HG03097 (cell line): ENCODE measurements around the gene CDK5R2.

ENCODE experiments used
- ATAC-seq: cut with Tn5 transposase; IDR thresholded peaks from one replicate; pipeline ENCODE4 v1.9.1; 2021; ENCODE audit not compliant: unreplicated experiment, low FRiP score

Gene CDK5R2

GRCh38 chr2:218986148-218986761 is 26.8 kb downstream of the CDK5R2 start:
- no peak for ATAC-seq

DNA sequence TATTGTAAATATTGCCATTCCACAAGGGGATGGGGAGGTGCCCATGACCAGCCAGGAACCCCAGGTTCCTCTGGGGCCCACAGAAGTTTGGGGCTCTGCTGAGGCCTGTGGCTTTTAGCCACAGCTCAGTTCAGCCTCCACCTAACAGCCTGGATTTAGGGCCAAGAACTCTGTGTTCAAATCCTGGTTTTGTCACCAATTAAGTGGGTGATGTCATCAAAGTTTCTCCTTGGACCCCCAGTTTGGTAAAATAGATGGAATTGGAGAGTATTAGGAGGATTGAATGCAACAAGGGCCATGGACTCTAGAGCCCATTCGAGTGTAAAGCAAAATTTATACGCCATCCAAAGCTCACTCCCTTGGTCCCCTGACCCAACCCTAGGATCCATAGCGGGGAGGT is 28.7 kb downstream of the CDK5R2 start:
- ATAC-seq: no peak

DNA sequence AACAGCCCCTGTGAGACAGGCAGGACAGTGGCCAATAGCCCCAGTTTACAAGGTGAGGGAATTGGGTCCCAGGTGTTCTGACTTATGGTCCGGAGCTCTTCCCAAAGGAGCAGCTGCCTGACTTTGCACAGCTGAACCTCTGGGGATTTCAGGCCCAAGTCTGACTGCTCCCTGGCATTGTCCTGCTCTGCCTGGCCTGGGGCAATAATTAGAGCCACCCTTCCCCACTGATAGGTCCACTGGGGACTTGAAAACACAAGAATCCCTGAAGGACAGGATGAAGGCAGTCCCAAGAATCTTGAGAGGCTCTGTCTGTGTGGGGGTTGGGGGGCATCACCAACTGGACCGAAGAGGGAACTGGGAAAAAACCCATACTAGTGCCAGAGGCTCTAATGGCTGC is 29.2 kb downstream of the CDK5R2 start:
- no peak for ATAC-seq

GRCh38 chr2:218990052-218990451 is 30.6 kb downstream of the CDK5R2 start:
- ATAC-seq: no peak

- ATAC-seq: no peak
These were observed 31.1 kb downstream of the CDK5R2 start for GRCh38 chr2:218990612-218991011.

DNA sequence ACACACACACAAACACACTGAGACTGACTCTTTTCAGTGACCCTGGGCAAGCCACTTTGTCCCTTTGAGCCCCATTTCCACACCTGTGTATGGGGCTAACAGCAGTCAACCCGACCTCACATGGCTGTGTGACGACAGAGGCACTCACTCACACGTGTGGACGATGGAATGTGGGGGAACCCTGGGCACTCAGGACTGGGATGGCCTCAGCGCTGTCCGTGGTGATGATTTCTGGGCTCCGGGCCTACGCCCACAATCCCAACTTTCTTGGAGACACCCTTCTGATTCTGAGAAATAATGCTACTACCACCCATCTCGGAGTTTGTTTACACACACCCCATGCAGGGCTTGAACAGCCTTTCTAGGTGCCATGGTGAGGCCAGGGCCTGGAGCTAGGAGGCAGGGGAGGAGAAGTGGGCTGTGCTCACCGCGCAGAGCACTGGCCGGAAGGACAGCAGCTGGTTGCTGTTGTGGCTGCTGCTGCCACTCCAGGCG is 32.3 kb downstream of the CDK5R2 start:
- no peak for ATAC-seq

DNA sequence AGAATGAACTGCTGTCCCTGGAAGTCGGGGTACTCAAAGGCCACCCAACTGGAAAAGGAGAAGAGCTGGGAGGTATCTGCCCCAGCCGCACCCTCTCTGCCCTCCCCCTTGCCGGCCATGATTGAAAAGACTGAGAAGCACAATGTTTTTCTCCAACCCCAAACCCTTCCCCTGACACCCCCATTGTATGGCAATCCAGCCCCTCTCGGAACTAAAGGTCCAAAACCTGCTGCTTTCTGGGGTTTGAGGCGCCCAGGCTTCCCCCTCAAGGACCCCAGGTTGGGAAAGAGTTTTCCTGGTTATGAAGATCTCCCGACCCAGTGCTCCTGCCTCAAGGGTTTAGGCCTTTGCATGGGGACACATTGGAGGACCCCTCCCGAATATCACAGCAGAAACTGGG is 32.7 kb downstream of the CDK5R2 start:
- no peak for ATAC-seq

- ATAC-seq: no peak
These were observed 33.4 kb downstream of the CDK5R2 start for GRCh38 chr2:218992703-218993344.

- ATAC-seq: no peak
These were observed 34.2 kb downstream of the CDK5R2 start, which contains the start of gene CRYBA2 for GRCh38 chr2:218993345-218994315. TSS of gene CRYBA2 (minus strand) at chr2:218993422. CDS start at chr2:218993176, 246 bp downstream.

- ATAC-seq: no peak
These were observed 36.1 kb downstream of the CDK5R2 start for GRCh38 chr2:218995561-218995960.

- no peak for ATAC-seq
These were observed 36.7 kb downstream of the CDK5R2 start for GRCh38 chr2:218995972-218996711.

DNA sequence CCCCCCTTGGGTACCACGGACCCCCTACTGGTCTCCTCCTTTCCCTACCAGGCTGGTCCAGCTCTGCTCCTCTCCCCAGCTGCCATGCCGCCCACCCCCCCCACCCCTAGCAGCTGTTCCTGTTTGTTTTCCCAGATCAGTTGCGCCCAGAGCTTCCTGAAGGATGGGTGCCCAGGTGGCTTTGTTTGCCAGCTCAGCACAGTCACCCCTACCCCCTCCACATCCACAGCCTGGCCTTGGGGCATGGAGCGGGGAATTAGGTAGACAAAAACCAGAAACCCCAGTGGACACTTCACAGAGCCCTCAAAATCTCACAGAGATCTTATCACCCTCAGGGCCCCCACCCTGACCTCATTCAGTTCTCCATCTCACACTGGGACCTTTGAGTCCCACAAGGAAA is 37.5 kb downstream of the CDK5R2 start:
- no peak for ATAC-seq

GRCh38 chr2:218997731-218998130 is 38.3 kb downstream of the CDK5R2 start:
- no peak for ATAC-seq

GRCh38 chr2:218998414-218999002 is 39.0 kb downstream of the CDK5R2 start:
- no peak for ATAC-seq

DNA sequence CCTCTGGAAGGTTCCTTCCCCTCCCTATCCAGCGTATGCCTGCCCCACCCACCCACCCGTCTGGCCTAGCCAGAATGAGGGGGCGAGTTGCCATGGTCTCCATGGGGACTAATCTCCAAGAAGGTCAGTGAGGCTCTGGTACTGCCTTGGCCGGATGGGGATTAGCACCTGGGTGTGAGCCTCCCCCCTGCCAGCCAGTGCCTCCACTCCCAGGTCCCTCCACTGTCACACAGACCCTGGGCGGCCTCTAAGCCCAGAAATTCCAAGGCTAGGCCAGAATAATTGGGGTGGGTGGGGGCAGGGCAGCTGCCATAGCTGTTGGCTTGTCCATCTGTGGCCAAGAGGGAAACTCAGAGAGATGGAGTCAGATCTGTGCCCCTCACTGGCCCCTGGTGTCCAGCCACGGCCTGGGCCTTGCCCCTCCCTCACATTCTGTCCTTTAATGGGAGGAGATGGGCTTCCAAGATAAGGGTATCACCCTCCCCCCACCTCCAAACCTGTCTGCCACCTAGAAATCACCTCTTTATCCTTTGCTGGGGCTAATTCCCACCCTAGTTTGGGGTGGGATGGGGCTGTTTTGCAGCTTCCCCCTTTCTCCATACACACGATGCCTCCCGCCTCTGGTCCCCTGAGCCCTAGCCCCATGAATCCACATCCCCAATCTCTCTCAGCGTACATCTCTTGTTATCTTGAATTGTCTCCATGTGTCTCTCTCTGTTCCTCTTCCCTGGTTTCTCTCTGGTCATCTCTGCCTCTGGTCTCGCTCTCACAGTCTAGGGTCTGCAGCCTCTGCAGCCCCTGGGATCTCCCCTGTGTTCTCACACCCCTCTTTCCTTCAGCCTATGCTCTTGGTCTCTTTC is 39.8 kb downstream of the CDK5R2 start:
- ATAC-seq: no peak

DNA sequence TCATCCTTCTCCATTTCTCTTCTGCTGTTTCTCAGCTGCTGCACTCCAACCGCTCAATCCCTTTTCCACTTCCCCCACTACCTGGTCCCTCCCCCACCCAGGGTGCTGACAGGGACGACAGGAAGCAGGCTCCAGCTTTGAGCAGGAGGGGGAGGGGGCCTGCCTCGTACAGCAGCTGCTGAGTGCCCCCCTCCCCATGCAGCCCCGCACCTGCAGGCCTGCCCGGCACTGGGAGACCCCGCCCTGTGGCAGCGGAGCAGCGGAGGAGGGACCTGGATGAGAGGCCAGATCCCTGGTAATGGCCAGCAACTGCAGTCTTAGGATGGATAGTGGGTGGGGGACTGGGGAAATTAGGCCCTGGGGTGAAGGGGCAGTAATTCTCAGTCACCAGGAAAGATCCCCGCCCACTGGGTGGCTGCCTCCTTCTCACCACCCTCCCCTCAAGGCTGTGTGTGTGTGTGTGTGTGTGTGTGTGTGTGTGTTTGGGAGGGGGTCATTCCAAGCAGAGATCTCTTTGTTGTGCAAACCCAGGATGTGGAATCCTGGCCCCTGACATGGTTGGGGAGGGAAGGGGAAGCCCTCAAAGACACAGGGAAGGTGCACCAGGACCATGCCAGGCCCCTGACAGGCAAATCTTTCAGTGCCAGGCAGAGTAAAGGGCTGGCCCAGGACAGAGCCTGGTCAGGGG is 40.6 kb downstream of the CDK5R2 start:
- ATAC-seq: no peak

GRCh38 chr2:219000569-219000960 is 41.1 kb downstream of the CDK5R2 start:
- no peak for ATAC-seq

- ATAC-seq: no peak
These were observed 41.7 kb downstream of the CDK5R2 start for GRCh38 chr2:219001100-219001576.
